NCI-H748 (cell line): ENCODE data around the gene ZNF91.
A peak's percentile ranks its signal among the peaks of the same experiment; 100 is the strongest.
"Not testable (repeated sequence)": the region's sequence is repeated elsewhere in the genome, so short reads cannot be mapped to it uniquely, and the experiment has no call there.

Experiments used
- DNase-seq: peaks from one replicate; lab custom pipeline; 2025; ENCODE audit not compliant: unreplicated experiment; lab: John Stamatoyannopoulos, UW

Gene ZNF91

GRCh38 chr19:23395041-23395721 lies at the start of gene ZNF91:
Gene ZNF91, minus strand, starts transcription at chr19:23395471. Its CDS starts 117 bp downstream, at chr19:23395354.
- DNase-seq = peak; percentile 98

DNA sequence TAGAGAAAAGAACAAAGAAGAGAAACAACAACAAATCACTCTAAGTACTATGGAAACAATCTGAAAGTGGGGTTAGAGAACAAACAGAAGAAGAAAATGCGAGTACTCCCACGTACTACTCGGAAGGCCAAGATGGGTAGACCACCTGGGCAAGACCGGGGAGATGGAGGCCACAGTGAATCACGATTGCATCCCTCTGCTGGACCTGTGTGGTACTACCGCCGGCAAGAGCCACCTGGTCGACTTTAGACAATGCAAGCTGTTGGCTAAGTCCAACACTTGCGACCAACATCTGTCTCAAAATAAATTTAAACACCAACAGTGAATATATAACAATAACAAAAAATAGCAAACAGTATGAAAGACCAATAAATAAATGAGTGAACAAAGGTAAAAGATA lies 45.5 kb upstream of the ZNF91 start:
- DNase-seq = no peak

DNA sequence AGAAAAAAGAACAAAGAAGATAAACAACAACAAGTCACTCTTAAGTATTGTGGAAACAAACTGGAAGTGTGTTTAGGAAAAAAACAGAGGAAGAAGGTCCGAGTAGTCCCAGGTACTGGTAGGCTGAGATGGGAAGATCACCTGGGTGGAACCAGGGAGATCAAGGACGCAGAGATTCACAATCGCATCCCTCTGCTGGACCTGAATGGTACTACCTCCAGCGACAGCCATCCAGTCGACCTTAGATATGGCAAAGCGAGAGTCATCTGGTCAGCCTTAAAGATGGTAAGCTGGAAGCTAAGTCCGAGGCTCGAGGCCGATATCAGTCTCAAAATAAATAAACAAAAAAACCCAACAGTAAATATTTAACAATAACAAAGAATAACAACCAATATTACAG lies 44.9 kb upstream of the ZNF91 start:
- DNase-seq = no peak

DNA sequence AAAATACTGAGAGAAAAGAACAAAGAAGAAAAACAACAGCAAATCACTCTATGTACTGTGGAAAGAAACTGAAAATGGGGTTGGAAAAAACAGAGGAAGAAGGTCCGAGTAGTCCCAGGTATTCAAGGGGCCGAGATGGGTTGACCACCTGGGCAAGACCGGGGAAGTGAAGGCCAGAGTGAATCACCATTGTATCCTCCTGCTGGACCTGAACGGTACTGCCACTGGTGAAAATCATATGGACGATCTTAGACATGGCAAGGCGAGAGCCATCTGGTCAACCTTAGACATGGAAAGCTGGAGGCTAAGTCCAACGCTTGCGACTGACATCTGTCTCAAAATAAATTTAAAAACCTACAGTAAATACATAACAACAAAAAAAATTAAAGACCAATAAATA lies 44.4 kb upstream of the ZNF91 start:
- no peak for DNase-seq

DNA sequence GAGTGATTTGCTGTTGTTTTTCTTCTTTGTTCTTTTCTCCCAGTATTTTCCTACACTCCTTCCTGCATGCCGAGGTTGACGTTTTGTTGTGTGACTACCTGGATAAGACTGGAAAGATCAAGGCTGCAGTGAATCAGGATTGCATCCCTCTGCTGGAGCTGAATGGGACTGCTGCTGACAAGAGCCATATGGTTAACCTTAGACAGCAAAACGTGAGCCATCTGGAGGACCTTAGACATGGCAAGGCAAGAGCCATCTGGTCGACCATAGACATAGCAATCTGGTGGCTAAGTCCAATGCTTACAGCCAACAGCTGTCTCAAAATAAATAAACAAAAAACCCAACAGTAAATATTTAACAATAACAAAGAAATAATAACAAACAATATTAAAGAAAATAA lies 42.6 kb upstream of the ZNF91 start:
- peak; percentile 15 for DNase-seq

- peak; percentile 20 for DNase-seq
Measured at GRCh38 chr19:23436944-23437343, 41.7 kb upstream of the ZNF91 start.

- no peak for DNase-seq
Measured at GRCh38 chr19:23436318-23436717, 41.0 kb upstream of the ZNF91 start.

GRCh38 chr19:23420824-23421223 lies 25.6 kb upstream of the ZNF91 start:
- peak; percentile 11 for DNase-seq

- not testable (repeated sequence) for DNase-seq
Measured at GRCh38 chr19:23419261-23419660, 24.0 kb upstream of the ZNF91 start.

DNA sequence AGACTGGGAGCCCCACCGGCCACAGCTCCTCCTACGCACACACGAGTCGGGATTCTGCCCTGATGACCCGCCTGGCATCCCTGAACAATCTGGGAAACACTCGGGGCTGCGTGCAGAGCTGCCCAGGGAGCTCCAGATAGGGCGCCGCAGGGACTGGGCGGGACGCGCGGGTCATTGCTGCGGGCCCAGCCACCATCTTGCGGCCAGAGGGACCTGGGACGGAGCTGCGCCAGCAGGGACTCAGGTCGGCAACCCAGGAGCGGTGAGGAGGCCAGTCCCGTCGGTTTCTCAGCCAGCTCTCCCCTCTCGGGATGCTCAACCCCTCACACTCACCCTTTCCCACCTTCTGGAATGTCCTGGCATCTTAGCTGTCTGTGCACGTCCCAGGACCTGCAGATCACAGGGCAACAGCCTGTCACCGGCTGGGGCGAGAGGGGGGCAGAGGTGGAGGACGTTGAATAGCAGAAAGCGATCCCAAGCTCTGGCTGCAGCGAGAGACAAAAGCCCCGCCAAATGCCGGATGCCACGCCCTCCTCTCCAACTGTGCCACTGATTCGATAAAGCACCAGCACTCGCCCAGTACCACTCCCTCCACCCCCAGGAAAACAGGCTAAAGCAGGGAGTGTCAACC lies 20.4 kb upstream of the ZNF91 start:
- DNase-seq = peak; percentile 81

DNA sequence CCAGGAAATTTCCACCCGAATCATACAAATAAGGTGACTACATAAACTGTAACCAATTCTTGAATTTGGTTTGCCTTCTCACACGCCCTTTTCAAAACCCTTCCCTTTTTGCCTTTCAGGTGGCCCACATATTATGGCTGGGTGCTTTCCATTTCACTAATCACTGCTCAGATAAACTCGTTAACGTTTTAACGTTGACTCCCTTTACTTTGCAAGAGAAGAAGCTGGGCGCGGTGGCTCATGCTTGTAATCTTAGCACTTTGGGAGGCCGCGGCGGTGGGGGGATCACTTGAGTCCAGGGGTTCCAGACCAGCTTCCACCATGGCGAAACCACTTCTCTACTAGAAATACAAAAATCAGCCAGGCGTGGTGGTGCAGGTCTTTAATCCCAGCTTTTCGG lies 19.8 kb upstream of the ZNF91 start:
- peak; percentile 11 for DNase-seq

DNA sequence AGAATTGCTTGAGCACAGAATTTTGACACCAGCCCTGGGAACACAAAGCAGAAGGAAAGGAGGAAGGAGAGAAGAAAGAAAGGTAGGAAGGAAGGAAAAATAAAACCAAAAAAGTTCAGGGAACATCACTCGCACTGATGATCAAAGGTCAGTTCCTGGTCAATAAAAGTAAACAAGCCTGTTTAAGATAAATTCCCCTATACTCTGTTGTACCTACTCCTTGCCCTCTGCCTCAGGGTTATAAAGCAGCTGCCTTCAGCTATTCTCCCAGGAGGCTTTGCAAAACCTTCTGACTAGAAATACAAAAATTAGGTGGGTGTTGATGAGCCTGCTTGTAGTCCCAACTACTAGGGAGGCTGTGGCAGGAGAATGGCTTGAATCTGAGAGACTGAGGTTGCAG lies 14.9 kb upstream of the ZNF91 start:
- no peak for DNase-seq

- no peak for DNase-seq
Measured at GRCh38 chr19:23409392-23410048, 14.2 kb upstream of the ZNF91 start.

- no peak for DNase-seq
Measured at GRCh38 chr19:23407616-23408133, 12.4 kb upstream of the ZNF91 start.

DNA sequence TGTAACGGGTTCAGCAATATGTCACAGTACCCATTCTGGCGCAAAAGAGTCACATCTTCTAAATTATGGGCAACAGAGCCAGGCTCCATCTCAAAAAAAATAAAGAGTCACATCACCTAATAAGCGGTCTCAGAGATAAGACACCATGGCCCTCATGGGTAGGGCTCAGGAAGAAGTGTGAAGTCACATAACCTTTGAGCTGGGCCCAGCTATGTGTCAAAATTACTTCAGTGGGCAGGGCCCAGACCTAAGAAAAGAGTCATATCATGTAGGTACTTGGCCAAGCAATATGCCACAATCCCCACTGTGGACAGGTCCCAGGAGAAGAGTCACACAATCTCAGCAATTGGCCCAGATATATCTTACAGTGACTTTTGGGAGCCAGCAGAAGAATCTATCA lies 11.4 kb upstream of the ZNF91 start:
- no peak for DNase-seq

GRCh38 chr19:23406091-23406490 lies 10.8 kb upstream of the ZNF91 start:
- DNase-seq = no peak

DNA sequence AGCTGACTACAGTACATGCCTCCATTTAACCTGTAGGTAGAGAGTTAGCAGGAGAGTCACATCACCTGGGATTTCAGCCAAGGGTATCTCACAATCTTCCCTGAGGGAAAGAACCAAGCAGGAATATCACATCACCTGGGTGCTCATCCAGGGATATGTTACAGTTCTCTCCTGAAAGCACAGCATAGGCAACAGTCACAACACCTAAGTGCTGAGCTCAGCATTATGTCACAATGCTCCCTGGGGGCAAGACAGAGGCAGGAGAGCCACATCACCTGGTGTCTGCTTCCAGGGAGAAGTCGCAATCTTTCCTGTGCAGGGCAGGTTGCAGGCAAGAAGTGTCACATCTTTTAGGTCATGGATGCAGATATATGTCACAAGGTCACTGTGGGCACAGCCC lies 9.4 kb upstream of the ZNF91 start:
- DNase-seq = no peak

DNA sequence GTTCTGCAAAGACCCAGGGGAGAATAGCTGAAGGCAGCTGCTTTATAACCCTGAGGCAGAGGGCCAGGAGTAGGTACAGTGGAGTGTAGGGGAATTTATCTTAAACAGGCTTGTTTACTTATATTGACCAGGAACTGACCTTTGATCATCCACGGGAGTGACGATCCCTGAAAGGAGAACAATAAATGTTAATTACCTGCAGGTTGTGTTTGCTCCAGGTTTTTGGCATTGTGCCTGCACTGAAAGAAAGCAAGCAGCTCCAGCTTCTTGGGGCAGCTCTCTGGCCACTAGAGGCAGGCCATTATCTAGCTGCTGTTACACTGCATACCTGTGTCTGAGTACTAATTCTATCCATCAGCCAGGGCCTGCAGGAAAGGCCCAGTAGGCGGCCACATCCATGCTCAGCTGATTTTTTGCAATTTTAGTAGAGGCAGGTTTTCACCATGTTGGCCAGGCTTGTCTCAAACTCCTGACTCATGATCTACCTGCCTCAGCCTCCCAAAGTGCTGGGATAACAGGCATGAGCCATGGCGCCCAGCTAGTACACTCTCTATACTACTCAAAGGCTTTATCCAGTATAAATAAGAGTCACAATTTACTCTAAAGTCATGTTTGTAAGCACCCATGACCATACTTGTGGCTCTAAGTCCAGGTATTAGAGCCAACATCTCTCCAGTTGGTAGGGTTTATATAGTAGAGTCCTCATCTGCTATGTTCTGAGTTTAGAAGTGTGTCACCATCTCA lies 8.5 kb upstream of the ZNF91 start:
- peak; percentile 72 for DNase-seq

DNA sequence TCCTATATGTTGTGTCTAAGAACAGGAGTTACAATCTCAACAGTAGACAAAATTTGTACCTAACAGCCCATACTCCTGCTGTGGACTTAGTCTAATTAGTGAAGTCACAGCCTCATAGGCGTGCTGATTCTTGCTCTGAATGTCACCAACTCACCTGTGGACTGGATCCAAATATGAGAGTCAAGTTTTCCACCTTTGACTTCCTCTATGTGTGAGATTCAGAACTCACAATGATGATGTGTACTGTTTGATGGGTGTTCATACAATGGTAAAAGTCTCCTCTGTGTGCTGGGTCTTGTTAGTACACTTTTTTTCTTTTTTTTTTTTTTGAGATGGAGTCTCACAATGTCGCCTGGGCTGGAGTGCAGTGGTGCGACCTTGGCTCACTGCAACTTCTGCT lies 7.8 kb upstream of the ZNF91 start:
- no peak for DNase-seq

GRCh38 chr19:23402388-23402787 lies 7.1 kb upstream of the ZNF91 start:
- no peak for DNase-seq

DNA sequence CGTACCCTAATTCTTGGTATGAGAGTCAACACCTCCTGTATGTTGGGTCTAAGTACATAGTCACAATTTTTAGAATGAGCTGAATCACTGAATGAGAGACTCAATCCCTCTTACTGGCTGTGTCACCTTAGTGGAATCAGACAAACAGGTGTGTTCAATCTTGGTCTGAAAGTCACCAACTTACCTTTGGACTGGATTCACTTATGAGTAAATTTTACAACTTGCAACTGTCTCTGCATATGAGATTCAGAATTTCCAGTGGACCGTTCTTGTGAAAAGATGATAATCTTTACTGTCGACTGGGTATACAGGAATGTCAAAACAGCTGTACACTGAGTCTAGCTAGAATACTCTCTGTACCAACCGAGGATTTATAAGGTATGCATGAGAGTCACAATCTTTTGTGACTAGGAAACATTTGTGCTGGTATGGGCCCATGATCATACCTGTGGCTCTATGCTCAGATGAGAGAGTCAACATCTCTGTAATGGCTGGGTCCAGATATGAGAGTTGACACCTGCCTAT lies 5.9 kb upstream of the ZNF91 start:
- no peak for DNase-seq
